Measurements from ENCODE around the gene YAF2.
"Not testable (repeated sequence)": the region's sequence is repeated elsewhere in the genome, so short reads cannot be mapped to it uniquely, and the experiment has no call there.

YAF2 gene

GRCh38 chr12:42234970-42235369, 3.1 kb downstream of the YAF2 start:
- no peak for DNase-seq
- Histone ChIP-seq H3K4me3 (no peak overlapping the region), H3K27me3 (no peaks in the 10 kb centered on the region), H3K4me1 (peaks cover 0 to 48% (median 15%) of the 10 kb centered on the region in 4 donors), H3K36me3 (no peaks in the 10 kb centered on the region), H3K27ac (peak overlapping the region; percentile 61 to 90), H3K9me3 (no peaks in the 10 kb centered on the region)
- TF ChIP-seq, protein P1, sequence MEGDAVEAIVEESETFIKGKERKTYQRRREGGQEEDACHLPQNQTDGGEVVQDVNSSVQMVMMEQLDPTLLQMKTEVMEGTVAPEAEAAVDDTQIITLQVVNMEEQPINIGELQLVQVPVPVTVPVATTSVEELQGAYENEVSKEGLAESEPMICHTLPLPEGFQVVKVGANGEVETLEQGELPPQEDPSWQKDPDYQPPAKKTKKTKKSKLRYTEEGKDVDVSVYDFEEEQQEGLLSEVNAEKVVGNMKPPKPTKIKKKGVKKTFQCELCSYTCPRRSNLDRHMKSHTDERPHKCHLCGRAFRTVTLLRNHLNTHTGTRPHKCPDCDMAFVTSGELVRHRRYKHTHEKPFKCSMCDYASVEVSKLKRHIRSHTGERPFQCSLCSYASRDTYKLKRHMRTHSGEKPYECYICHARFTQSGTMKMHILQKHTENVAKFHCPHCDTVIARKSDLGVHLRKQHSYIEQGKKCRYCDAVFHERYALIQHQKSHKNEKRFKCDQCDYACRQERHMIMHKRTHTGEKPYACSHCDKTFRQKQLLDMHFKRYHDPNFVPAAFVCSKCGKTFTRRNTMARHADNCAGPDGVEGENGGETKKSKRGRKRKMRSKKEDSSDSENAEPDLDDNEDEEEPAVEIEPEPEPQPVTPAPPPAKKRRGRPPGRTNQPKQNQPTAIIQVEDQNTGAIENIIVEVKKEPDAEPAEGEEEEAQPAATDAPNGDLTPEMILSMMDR (IDR thresholded peaks at IDR 0.05), result no peak
- intact Hi-C loops (cut with DNase I; ENCODE audit: low total_unique reads), result loop anchor here (5.0 kb wide), 1 partner anchor 87 kb away; no protein-coding TSS in a partner anchor

GRCh38 chr12:42227525-42227924, 10.5 kb downstream of the YAF2 start:
- H3K9me3 ChIP-seq; DNase-seq; H3K4me3 ChIP-seq; H3K36me3 ChIP-seq; H3K27ac ChIP-seq; intact Hi-C loops (cut with DNase I; ENCODE audit: low total_unique reads); H3K27me3 ChIP-seq: not testable (repeated sequence)
- peaks cover 0 to 12% (median 0%) of the 10 kb centered on the region in 4 donors for H3K4me1 ChIP-seq

GRCh38 chr12:42224501-42224900, 13.5 kb downstream of the YAF2 start:
- H3K27me3 ChIP-seq; H3K4me1 ChIP-seq; H3K9me3 ChIP-seq; H3K27ac ChIP-seq; H3K4me3 ChIP-seq; H3K36me3 ChIP-seq; intact Hi-C loops (cut with DNase I; ENCODE audit: low total_unique reads); DNase-seq: not testable (repeated sequence)

DNA sequence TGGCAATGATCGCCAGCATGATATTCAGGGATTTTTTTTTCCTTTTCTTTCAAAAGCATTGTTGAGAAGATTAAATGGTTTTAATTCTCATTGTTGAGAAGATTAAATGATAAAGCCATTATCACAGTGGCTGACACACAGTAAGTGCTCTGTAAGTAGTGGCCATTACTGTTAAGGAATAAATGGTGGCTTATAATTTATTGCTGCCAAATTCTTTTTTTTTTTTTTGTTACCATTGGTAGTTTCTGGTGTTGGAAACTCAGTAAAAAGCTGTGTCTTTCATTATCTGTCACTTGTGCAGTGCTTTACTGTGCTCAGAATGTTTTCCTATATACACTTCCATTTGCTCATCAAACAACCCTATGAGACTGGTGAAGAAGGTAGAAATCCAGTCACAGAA, 15.3 kb downstream of the YAF2 start:
- TF ChIP-seq, protein P1 (IDR thresholded peaks at IDR 0.05), result no peak
- intact Hi-C loops (cut with DNase I; ENCODE audit: low total_unique reads), result no loop called here
- DNase-seq, result no peak

DNA sequence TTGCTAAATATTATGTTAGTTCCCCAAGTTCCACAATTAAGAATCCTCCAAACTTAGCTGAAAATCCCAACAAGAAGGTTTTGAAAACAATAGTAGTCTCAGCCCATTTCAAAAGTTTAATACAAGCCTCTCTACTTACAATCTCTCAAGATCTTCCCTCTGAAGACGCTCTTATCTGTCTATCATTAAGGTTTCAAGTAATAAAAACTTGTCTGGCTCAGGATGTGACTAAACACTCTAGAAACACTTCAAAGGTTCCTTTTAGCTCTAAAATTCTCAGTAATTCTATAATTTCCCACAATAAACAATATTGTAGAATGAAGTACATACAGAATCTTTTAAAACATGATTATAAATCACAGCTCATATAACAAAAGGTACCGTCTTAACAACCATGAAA, 16.3 kb downstream of the YAF2 start:
- Histone ChIP-seq H3K4me3 (no peak overlapping the region), H3K9me3 (no peaks in the 10 kb centered on the region), H3K27me3 (no peaks in the 10 kb centered on the region), H3K27ac (no peak overlapping the region), H3K4me1 (no peaks in the 10 kb centered on the region), H3K36me3 (no peaks in the 10 kb centered on the region)
- intact Hi-C loops (cut with DNase I; ENCODE audit: low total_unique reads), result no loop called here
- TF ChIP-seq, protein P1 (IDR thresholded peaks at IDR 0.05), result no peak
- DNase-seq, result no peak

More for the DNA sequence above, 15.3 kb downstream of the YAF2 start:
- Histone ChIP-seq H3K27ac (no peak overlapping the region), H3K27me3 (no peaks in the 10 kb centered on the region), H3K9me3 (no peaks in the 10 kb centered on the region), H3K36me3 (no peaks in the 10 kb centered on the region), H3K4me1 (no peaks in the 10 kb centered on the region), H3K4me3 (no peak overlapping the region)

DNA sequence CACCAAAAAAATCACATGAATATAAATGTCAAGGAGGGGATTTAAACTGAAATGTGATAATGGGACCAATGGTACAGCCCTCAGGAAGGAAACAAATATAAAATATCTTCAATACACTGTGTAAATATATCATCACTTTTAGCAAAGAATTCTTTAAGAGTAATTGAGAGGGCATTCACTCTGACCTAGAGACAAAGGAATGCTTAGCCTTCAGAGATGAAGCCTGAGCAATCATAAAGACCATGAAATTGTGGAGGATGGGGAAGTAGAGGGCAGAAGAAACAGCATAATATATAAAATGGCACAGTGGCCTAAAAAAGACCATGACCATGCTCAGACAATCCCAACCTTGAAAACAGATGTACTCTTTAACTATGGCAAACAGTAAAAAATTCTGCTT, 20.4 kb downstream of the YAF2 start:
- TF ChIP-seq, protein P1 (IDR thresholded peaks at IDR 0.05), result no peak
- H3K4me1 ChIP-seq, result peaks cover 0 to 11% (median 7%) of the 10 kb centered on the region in 4 donors

DNA sequence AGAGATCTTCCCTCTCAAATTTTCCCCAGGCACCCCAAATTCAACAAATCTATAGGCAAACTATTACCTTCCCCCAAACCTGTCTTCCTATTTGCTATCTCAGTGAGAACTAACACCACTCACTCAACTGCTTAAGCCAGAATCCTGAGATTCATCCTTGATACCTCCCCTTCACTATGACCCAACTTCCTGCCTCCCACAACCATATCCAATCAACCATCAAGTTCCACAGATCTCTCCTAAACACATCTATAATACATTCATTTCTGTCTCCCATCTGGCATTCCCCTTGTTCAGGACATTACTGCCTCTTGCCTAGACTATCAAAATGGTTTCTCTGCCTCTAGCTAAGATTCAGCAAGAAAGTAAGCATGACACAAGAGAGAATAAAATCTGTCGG, 21.3 kb downstream of the YAF2 start:
- H3K4me3 ChIP-seq, result no peak overlapping the region

More for the DNA sequence above, 20.4 kb downstream of the YAF2 start:
- H3K27ac ChIP-seq, result no peak overlapping the region
- DNase-seq, result no peak
- H3K36me3 ChIP-seq, result no peaks in the 10 kb centered on the region
- intact Hi-C loops (cut with DNase I; ENCODE audit: low total_unique reads), result no loop called here
- no peak overlapping the region for H3K4me3 ChIP-seq
- no peaks in the 10 kb centered on the region for H3K27me3 ChIP-seq
- H3K9me3 ChIP-seq, result no peaks in the 10 kb centered on the region

DNA sequence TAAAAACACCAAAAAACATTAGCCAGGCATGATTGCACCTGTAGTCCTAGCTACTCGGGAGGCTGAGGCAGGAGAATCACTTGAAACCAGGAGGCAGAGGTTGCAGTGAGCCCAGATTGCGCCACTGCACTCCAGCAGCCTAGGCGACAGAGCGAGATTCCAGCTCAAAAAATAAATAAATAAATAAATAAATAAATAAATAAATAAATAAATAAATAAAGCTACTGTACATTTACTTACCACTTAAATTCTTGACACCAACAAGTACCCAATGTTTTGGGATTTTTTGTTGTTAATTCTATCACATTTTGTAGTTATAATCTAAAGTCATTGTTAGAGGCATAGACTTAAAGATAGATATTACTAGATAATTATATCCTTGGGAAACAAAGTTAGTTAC, 22.3 kb downstream of the YAF2 start:
- H3K4me3 ChIP-seq; H3K27me3 ChIP-seq; DNase-seq; H3K36me3 ChIP-seq; intact Hi-C loops (cut with DNase I; ENCODE audit: low total_unique reads); H3K27ac ChIP-seq; H3K9me3 ChIP-seq: not testable (repeated sequence)
- peaks cover 0 to 11% (median 7%) of the 10 kb centered on the region in 4 donors for H3K4me1 ChIP-seq

More for the DNA sequence above, 21.3 kb downstream of the YAF2 start:
- Histone ChIP-seq H3K9me3 (no peaks in the 10 kb centered on the region), H3K27ac (no peak overlapping the region), H3K27me3 (no peaks in the 10 kb centered on the region), H3K36me3 (no peaks in the 10 kb centered on the region), H3K4me1 (peaks cover 0 to 11% (median 7%) of the 10 kb centered on the region in 4 donors)
- intact Hi-C loops (cut with DNase I; ENCODE audit: low total_unique reads), result no loop called here
- TF ChIP-seq, protein P1 (IDR thresholded peaks at IDR 0.05), result no peak
- no peak for DNase-seq
